Hepatocyte (in vitro differentiated cells): ENCODE results near the gene S100A2.

Experiments
- EZH2 ChIP-seq: fragments of 200-600 bp; sonication (generic); IDR thresholded peaks from 2 replicates; pipeline ENCODE4 v1.6.1; 2016; ENCODE audit warnings: antibody characterized with exemption, mild to moderate bottlenecking, borderline replicate concordance
- TF ChIP-seq, protein P1 (sequence below): fragments of 200-600 bp; sonication (generic); IDR thresholded peaks from 2 replicates; pipeline ENCODE4 v1.5.1; 2016; ENCODE audit warnings: antibody characterized with exemption, mild to moderate bottlenecking; ENCODE audit not compliant: poor library complexity

DNA sequence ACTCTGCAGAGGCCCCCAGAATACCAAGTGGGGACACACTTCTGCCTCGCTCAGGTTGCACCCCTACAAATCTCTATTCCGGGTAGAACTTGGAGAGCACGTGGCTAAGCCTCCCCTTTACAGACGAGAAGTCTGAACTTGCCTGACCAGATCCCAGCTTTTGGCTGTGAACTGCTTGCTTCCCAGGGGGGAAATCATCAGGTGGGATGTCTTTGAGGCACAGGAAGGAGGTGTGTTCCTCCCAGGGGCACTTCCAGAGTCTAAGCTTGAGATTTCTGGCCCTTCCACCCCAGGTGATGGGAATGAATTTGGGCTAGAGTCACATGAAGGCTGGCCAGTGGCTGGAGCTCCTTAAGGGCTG, 15.3 kb downstream of the S100A2 start:
- no peak for TF ChIP-seq EZH2
- TF ChIP-seq, protein P1, sequence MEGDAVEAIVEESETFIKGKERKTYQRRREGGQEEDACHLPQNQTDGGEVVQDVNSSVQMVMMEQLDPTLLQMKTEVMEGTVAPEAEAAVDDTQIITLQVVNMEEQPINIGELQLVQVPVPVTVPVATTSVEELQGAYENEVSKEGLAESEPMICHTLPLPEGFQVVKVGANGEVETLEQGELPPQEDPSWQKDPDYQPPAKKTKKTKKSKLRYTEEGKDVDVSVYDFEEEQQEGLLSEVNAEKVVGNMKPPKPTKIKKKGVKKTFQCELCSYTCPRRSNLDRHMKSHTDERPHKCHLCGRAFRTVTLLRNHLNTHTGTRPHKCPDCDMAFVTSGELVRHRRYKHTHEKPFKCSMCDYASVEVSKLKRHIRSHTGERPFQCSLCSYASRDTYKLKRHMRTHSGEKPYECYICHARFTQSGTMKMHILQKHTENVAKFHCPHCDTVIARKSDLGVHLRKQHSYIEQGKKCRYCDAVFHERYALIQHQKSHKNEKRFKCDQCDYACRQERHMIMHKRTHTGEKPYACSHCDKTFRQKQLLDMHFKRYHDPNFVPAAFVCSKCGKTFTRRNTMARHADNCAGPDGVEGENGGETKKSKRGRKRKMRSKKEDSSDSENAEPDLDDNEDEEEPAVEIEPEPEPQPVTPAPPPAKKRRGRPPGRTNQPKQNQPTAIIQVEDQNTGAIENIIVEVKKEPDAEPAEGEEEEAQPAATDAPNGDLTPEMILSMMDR: no peak
